ENCODE data around the gene IL6.

DNA sequence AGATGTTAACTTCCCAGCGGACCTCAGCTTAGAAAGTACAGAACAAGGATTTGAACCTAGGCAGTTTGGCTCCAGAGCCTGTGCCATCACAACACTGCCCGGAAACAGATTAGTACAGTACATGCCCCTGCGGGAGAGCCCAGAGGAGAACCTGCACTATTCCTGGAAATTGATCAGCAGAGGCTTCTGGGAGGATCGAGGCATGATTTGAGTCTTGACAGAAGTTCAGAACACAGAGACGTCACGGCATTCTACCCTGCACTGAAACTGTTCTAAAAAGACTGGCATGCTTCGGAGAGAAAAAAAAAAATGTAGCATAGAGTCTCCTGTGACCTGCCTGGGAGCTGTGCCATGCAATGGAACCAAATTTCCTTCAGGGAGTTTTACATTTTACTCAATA lies 9.2 kb upstream of the IL6 start:
- TF ChIP-seq POLR2A (IDR thresholded peaks at IDR 0.05) (no peak), CTCF (IDR thresholded peaks at IDR 0.05) (no peak)

All from right lobe of liver (tissue), 4 donors.